SK-N-DZ (cell line): ENCODE data around the gene CYFIP1.

Source experiments
- DNase-seq: peaks from one replicate; pipeline ENCODE4 v3.0.0-alpha.2; 2015; ENCODE audit warnings: low spot score

Gene CYFIP1

GRCh38 chr15:22890296-22890695 is 89.9 kb downstream of the CYFIP1 start:
- no peak for DNase-seq

- DNase-seq = no peak
Observed at GRCh38 chr15:22889146-22889818, 90.9 kb downstream of the CYFIP1 start.

GRCh38 chr15:22888120-22888859 is 91.9 kb downstream of the CYFIP1 start:
- no peak for DNase-seq

DNA sequence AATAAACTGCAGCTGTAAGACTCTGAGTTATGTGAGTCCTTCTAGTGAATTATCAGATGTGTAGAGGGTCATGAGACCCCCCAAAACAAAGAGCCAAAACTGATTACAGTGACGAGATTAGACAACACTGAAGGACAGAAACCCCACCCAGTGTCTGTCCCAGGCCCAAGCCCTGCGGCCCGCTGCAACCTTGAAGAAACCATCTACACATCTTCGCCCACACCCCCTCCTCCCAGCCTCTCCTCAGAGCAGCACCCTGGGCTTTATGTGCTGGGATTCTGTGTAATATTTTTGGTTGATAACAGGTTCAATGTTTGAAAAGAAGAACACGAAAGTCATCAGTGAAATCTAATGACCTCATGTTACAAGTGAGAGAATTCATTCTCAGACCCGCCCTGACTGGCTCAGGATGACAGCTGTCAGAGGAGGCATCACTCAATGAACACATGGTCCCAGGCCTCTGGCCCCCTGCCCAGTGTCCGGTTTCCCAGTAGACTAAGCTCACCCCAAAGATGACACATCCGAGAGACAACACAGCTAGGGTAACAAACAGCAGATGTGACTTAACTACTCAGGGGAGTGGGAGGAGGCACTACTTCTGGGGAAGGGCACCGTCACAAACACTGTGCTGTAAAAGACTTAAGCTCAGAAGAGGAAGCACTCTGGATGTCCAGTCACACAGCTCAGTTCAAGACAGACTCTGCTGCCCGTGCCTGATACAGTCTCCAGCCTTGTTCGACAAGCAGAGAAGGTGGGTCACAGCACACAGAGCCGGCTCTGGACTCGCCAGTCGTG is 92.8 kb downstream of the CYFIP1 start:
- no peak for DNase-seq

DNA sequence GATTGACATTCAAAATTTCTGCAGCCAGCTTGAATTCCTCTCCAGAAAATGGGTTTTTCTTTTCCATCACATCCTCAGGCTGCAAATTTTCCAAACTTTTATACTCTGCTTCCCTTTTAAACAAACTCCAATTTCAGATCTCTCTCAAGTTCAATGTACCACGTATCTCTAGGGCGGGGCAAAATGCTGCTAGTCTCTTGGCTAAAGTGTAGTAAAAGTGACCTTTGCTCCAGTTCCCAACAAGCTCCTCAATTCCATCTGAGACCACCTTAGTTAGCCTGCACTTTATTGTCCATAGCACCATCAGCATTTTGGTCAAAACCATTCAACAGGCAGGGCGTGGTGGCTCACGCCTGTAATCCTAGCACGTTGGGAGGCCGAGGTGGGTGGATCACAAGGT is 95.0 kb downstream of the CYFIP1 start:
- DNase-seq = no peak

- no peak for DNase-seq
Observed at GRCh38 chr15:22884344-22884743, 95.8 kb downstream of the CYFIP1 start.

DNA sequence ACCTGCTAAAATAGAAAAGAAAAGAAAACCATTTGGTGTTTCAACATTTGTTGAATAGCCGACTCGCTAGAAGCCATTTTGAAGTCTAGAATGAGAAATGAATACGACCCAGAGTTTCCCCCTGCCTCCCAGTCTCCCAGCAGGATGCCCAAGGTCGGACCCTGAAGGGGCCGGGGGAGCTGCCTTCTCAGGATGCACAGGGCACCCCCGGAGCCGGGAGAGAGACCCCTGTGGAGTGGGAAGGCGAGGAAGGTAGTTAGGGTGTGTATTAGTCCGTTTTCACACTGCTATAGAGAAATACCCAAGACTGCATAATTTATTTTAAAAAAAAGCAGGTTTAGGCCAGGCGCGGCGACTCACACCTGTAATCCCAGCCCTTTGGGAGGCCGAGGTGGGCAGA is 97.0 kb downstream of the CYFIP1 start:
- no peak for DNase-seq

DNA sequence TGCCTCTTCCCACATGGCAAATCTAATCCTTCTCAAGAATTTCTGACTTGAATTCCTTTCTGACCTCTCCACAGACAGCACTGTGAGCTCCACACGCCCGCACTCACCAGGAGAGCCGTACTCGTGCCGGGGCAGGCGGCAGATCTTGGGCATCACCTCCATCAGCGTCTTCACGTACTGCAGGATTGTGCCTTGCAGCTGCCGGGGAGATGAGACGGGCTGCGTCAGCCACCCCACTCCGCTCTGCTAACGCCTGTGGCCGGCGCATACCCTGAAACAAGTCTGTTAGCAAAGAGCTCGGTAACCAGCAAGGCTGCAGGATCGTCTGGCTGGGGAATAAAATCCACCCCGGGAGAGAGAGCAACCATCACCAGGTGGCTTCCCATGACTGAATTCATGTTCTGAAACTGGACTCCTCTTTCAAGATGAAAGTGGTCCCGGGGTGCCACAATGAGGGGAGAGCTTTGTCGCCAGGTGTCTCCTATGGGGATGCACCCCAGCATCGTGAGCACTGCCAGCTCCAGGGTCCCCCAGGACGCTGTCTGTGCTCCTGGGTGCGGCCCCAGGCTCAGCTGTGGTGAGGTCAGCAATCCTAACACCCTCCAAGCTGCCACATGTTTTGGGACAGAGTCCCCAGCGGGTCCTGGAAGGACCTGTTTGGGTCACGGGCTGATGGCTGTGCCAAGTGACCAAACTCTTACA is 98.3 kb downstream of the CYFIP1 start:
- DNase-seq = no peak

- no peak for DNase-seq
Observed at GRCh38 chr15:22880981-22881738, 99.0 kb downstream of the CYFIP1 start.

DNA sequence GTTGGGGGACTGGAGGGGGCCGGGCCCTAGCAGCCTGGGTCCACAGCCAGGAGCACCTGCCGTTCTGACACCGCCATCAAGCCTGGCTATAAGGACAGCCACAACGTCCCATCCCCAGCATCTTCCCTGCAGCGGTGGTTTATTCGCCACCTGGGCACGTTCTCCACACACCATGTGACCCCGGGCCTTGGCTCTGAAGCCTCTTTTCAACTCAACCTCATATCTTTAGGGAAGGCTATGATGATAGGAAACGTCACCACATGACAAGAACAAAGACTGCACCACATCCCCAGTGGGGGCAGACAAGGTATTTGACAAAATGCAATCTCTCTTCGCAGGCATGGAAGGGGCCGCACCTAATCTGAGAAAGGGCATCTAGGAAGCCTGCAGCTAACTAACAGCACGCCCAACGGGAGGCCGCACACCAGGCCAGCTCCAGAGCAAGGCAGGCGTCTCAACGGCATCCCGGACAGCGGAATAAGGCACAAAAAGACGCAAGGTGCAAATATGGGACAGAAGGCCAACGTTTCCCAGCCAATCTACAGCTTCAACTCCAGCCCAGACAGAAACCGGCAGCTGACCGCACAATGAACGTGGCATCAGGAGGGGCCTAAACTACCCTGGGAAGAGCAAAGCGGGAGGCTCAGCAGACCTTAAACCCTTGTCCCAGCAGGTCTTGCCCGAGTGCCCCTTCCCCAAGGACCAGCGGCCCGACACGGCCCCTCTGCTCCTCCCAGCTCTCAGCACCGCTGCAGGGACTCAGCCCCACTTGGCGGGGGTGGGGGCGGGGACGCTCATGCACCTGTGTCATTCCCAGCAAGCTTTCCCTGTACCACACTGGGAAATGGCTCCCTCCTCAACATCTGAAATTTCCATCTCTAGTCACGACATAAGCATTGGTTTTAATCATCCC is 99.8 kb downstream of the CYFIP1 start:
- no peak for DNase-seq

DNA sequence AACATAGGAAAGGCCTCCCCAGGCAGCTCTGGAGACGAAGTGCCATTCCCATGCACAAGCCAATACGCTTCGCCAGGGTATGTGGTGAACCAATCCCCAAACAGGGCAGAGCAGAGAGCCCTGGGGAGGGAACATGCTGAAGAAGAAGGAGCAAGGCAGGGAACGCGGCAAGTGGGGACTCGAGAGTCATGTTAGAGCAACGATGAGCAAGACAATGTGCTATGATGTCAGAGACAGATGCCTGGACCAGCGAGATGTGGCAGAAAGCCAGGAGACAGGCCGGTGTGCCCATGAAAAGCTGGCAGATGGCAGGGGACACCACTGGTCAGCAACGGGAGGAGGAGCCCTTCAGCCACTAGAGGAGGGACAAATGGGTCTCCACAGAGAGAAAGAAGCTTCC is 102.1 kb downstream of the CYFIP1 start:
- no peak for DNase-seq

DNA sequence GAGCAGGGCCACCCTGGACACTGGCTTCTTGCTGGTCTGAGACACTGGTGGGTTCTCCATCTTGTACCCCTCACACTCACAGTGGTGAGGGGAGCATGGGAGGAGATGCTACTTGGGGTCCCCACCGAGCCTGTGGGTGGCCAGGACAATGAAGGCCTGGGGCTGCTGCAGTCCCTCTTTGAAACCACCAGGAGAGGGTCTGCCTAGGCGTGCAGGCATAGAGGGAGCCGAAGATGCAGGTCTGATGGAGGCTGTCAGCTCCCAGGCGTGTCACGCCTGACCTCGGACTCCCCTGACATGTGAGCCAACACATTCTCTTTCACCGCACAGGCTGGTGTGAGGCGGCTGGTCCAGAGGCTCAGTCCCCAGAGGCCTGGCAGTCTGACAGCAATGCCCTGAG is 102.6 kb downstream of the CYFIP1 start:
- DNase-seq = no peak

DNA sequence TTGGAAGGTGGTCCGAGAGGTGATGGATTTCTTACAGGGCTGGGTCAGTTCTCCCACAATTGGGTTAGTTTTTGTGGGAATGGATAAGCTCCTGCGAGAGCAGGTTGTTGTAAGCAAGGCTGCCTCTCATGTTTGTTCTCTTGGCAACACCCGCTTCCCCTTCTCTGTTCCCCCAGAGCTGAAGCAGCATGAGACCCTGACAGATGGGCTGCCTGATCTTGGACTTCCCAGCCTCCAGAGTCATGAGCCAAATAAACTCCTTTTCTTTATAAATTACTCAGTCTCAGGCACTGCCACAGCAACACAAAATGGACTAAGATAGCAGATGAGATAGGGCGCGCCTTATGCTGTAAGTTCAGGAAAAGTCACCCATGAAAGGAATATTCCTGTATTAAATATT is 103.1 kb downstream of the CYFIP1 start:
- DNase-seq = no peak

DNA sequence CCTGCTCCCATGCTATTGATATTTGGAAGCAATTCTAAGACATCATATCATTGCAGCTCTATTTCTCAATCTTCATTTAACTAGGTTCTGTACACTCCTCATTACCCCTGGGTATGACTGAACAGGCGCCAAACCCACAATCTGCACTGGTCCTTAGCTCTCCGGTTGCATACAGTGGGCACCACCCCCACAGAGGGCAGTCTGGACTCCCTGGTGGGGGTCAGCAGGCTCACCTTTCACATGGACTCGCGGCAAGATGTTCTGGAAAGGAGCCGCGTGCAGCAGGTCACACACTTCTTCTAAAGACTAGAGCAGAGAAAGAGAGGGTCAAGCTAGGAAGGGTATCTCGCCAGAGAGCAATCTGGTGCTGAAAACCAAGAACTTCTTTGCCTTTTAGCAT is 105.2 kb downstream of the CYFIP1 start:
- no peak for DNase-seq

GRCh38 chr15:22874256-22874655 is 105.9 kb downstream of the CYFIP1 start:
- no peak for DNase-seq

DNA sequence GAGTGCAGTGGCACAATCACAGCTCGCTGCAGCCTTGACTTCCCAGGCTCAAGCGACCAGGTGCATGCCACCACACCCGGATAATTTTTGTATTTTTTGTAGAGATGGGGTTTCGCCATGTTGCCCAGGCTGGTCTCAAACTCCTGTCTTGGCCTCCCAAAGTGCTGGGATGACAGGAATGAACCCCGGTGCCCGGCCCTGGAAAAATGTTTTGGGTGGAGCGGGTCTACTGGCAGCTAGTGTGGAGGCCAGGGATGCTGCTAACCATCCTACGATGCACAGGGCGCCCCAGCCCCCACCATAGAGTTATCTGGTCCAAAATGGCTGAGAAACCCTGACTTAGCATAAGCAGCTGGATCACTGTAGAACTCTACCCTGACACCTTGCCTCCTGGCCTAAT is 106.3 kb downstream of the CYFIP1 start:
- no peak for DNase-seq

DNA sequence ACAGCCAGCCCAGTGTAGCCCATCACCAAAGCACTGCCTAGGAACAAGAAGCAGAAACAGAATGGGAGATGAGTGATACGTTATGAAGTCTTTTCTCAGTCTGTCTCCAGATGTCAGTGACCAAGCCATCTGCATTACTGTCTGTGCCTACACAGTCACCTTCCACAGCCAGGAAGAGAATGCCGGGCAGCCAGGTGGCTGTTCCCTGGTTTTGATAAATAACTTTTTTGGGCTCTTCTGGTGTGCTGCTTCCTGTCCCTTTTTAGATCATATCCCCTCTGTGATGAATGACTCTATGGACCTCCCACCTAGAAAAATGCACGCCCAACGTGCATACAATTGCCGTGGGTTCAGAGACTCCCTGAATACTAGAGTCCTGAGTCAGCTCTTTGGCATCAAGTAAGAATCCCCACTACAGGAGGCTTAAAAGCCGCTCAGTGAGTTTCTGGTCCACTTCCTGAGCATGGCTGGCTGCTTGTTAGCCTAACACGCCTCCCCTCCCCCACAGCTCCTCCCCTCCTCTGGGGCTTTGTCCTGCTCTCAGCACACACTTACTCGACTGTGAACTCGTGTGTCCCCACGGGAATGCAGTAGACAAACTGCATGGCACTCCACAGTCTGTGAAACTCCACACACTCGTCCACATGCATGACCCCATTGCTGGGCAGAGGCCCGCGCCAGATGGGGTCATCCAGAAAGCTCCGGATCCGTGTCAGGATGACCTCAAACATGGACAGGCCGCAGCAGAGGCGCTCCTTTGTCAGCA is 107.0 kb downstream of the CYFIP1 start:
- no peak for DNase-seq

DNA sequence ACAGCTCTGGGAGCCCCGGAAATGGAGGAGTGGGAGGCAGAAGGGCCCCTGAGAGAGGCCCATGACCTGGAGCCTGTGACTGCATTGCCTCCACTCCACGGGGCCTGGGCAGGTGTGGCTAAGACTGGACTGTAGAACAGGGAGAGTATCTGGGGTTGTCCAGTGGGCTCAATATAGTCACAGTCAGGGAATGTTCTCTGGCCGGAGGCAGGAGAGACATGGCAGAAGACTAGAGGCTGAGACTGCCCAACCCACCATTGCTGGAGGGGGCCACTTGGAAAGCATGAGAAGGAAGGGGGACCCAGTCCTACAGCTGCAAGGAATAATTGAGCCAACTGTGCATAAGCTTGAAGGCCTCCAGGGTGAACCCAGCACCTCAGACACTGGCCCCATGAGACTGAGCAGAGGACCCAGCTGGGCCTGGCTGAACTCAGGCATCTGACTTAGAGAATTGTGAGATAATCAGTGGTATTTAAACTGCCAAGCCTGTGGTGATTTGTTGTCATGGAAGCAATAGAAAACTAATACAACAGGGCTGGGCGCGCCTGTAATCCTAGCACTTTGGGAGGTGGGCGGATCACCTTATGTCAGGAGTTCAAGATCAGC is 108.6 kb downstream of the CYFIP1 start:
- no peak for DNase-seq

- no peak for DNase-seq
Observed at GRCh38 chr15:22870865-22871264, 109.3 kb downstream of the CYFIP1 start.
